Neuron (in vitro differentiated cells): ENCODE data around the gene PRRG1.
"Not testable (repeated sequence)": the region's sequence is repeated elsewhere in the genome, so short reads cannot be mapped to it uniquely, and the experiment has no call there.

ENCODE experiments used
- H2AFZ ChIP-seq: one replicate; pipeline ENCODE4 v1.6.1; 2013; ENCODE audit warnings: low read depth, mild to moderate bottlenecking, inconsistent platforms, low read length, moderate library complexity
- H3K27me3 ChIP-seq: one replicate; pipeline ENCODE4 v1.6.1; 2013; ENCODE audit warnings: low read length; ENCODE audit not compliant: insufficient read depth
- H3K36me3 ChIP-seq: one replicate; pipeline ENCODE4 v1.6.1; 2013; ENCODE audit warnings: low read length; ENCODE audit not compliant: insufficient read depth
- H3K4me1 ChIP-seq: one replicate; pipeline ENCODE4 v1.6.1; 2013; ENCODE audit warnings: low read length; ENCODE audit not compliant: insufficient read depth
- H3K4me3 ChIP-seq: 2 replicates; pipeline ENCODE4 v1.5.1; 2013; ENCODE audit warnings: mild to moderate bottlenecking, low read length, moderate library complexity
- H3K9me3 ChIP-seq: one replicate; pipeline ENCODE4 v1.6.1; 2013; ENCODE audit warnings: low read length

PRRG1 gene

GRCh38 chrX:37349221-37350033, at the start of gene PRRG1:
Gene PRRG1 (plus strand): TSS chrX:37349364. CDS start chrX:37406250, 56,886 bp downstream.
- H2AFZ ChIP-seq, result peak within 1 kb of the TSS; percentile 51

GRCh38 chrX:37302569-37302968, 46.6 kb upstream of the PRRG1 start:
- Histone ChIP-seq H3K27me3 (no peaks in the 10 kb centered on the region), H3K4me1 (no peaks in the 10 kb centered on the region), H2AFZ (no peak overlapping the region), H3K4me3 (no peak overlapping the region), H3K9me3 (no peaks in the 10 kb centered on the region), H3K36me3 (no peaks in the 10 kb centered on the region)

More at GRCh38 chrX:37349221-37350033, at the start of gene PRRG1:
- H3K27me3 ChIP-seq, result no peaks in the 10 kb centered on the region
- peak within 1 kb of the TSS; percentile 64 for H3K4me3 ChIP-seq
- no peaks in the 10 kb centered on the region for H3K36me3 ChIP-seq
- H3K9me3 ChIP-seq, result no peaks in the 10 kb centered on the region
- H3K4me1 ChIP-seq, result peaks cover 22% of the 10 kb centered on the region

GRCh38 chrX:37305238-37305637, 43.9 kb upstream of the PRRG1 start:
- H3K27me3 ChIP-seq, H3K4me3 ChIP-seq, H3K4me1 ChIP-seq, H2AFZ ChIP-seq, H3K36me3 ChIP-seq, H3K9me3 ChIP-seq: not testable (repeated sequence)

GRCh38 chrX:37314531-37314930, 34.6 kb upstream of the PRRG1 start:
- H3K4me3 ChIP-seq, result no peak overlapping the region
- H3K9me3 ChIP-seq, result no peaks in the 10 kb centered on the region

GRCh38 chrX:37315511-37316248, 33.5 kb upstream of the PRRG1 start:
- no peaks in the 10 kb centered on the region for H3K4me1 ChIP-seq
- no peak overlapping the region for H3K4me3 ChIP-seq
- H3K9me3 ChIP-seq, result no peaks in the 10 kb centered on the region
- no peaks in the 10 kb centered on the region for H3K36me3 ChIP-seq
- no peaks in the 10 kb centered on the region for H3K27me3 ChIP-seq
- no peak overlapping the region for H2AFZ ChIP-seq

More at GRCh38 chrX:37314531-37314930, 34.6 kb upstream of the PRRG1 start:
- H3K27me3 ChIP-seq, result no peaks in the 10 kb centered on the region
- H2AFZ ChIP-seq, result no peak overlapping the region
- H3K4me1 ChIP-seq, result no peaks in the 10 kb centered on the region
- no peaks in the 10 kb centered on the region for H3K36me3 ChIP-seq

GRCh38 chrX:37320541-37321203, 28.5 kb upstream of the PRRG1 start:
- no peaks in the 10 kb centered on the region for H3K4me1 ChIP-seq
- H3K27me3 ChIP-seq, result no peaks in the 10 kb centered on the region

GRCh38 chrX:37330642-37331041, 18.5 kb upstream of the PRRG1 start:
- no peaks in the 10 kb centered on the region for H3K4me1 ChIP-seq
- no peaks in the 10 kb centered on the region for H3K27me3 ChIP-seq
- no peak overlapping the region for H3K4me3 ChIP-seq
- no peak overlapping the region for H2AFZ ChIP-seq
- H3K36me3 ChIP-seq, result no peaks in the 10 kb centered on the region
- H3K9me3 ChIP-seq, result no peaks in the 10 kb centered on the region

More at GRCh38 chrX:37320541-37321203, 28.5 kb upstream of the PRRG1 start:
- Histone ChIP-seq H3K36me3 (no peaks in the 10 kb centered on the region), H3K9me3 (no peaks in the 10 kb centered on the region), H3K4me3 (no peak overlapping the region), H2AFZ (no peak overlapping the region)

GRCh38 chrX:37331546-37331945, 17.6 kb upstream of the PRRG1 start:
- no peaks in the 10 kb centered on the region for H3K36me3 ChIP-seq
- no peaks in the 10 kb centered on the region for H3K9me3 ChIP-seq
- H3K4me3 ChIP-seq, result no peak overlapping the region
- no peaks in the 10 kb centered on the region for H3K27me3 ChIP-seq
- H3K4me1 ChIP-seq, result no peaks in the 10 kb centered on the region
- no peak overlapping the region for H2AFZ ChIP-seq

GRCh38 chrX:37332055-37332454, 17.1 kb upstream of the PRRG1 start:
- H3K4me1 ChIP-seq, result no peaks in the 10 kb centered on the region
- H3K27me3 ChIP-seq, result no peaks in the 10 kb centered on the region
- no peak overlapping the region for H2AFZ ChIP-seq
- H3K9me3 ChIP-seq, result no peaks in the 10 kb centered on the region
- no peak overlapping the region for H3K4me3 ChIP-seq
- no peaks in the 10 kb centered on the region for H3K36me3 ChIP-seq

- Histone ChIP-seq H3K36me3 (no peaks in the 10 kb centered on the region), H3K4me1 (no peaks in the 10 kb centered on the region)
These were observed 16.0 kb upstream of the PRRG1 start for GRCh38 chrX:37332987-37333658.

GRCh38 chrX:37347420-37347819, 1.7 kb upstream of the PRRG1 start:
- Histone ChIP-seq H3K36me3 (no peaks in the 10 kb centered on the region), H3K4me3 (no peak overlapping the region), H3K4me1 (peaks cover 22% of the 10 kb centered on the region), H3K27me3 (no peaks in the 10 kb centered on the region), H3K9me3 (no peaks in the 10 kb centered on the region), H2AFZ (no peak overlapping the region)

More at GRCh38 chrX:37332987-37333658, 16.0 kb upstream of the PRRG1 start:
- H3K4me3 ChIP-seq, result no peak overlapping the region
- H3K27me3 ChIP-seq, result no peaks in the 10 kb centered on the region
- H3K9me3 ChIP-seq, result no peaks in the 10 kb centered on the region
- no peak overlapping the region for H2AFZ ChIP-seq

- Histone ChIP-seq H2AFZ (no peak overlapping the region), H3K9me3 (no peaks in the 10 kb centered on the region), H3K27me3 (no peaks in the 10 kb centered on the region), H3K4me3 (peak overlapping the region; percentile 35), H3K36me3 (no peaks in the 10 kb centered on the region), H3K4me1 (peaks cover 22% of the 10 kb centered on the region)
These were observed 763 bp upstream of the PRRG1 start for GRCh38 chrX:37348231-37348970.
